ENCODE measurements around the gene DYNLL1. TPM values are rescaled to one million over a fixed set of nuclear protein-coding genes. Genes with fewer than 3 reads are reported as not detected.

The DYNLL1 gene
- total RNA-seq, 1 experiment from 2014 or later, result 618 TPM

DNA sequence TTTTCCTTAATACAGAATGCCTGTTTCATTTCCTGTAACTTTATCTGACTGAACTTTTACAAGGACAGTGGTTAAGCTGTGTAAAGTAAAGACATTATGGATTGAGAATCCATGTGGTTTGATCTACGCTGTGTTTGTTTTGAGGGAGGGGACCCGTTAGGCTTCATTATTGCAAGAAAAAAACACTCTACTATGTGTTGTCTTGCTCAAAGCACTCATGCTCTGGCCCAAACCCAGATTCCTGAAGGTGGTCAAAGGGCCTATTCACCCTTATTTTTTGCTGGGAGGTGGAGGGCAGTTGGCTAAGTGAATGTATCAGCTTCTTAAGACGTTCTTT lies 50.1 kb downstream of the DYNLL1 start:
- Histone ChIP-seq H3K27ac (ENCODE audit: insufficient read length, low read depth, low read length) (no peak overlapping the region), H2BK5ac (ENCODE audit: insufficient read length, low read length) (no peak overlapping the region), H2BK120ac (ENCODE audit: low read depth, low read length, poor library complexity, severe bottlenecking) (no peak overlapping the region), H2BK15ac (ENCODE audit: low read depth, low read length) (no peak overlapping the region), H4K5ac (ENCODE audit: insufficient read length, low read depth, low read length) (no peak overlapping the region), H2BK12ac (ENCODE audit: insufficient read length, low read depth, low read length) (no peak overlapping the region), H4K91ac (ENCODE audit: insufficient read length, low read depth, low read length) (no peak overlapping the region), H3K79me1 (ENCODE audit: insufficient read depth, low read depth, low read length, poor library complexity, severe bottlenecking) (peaks cover 13% of the 10 kb centered on the region), H3K27me3 (ENCODE audit: insufficient read depth, low read length) (no peaks in the 10 kb centered on the region), H2AFZ (ENCODE audit: low read length) (no peak overlapping the region), H3K23ac (ENCODE audit: insufficient read length, low read depth, low read length) (no peak overlapping the region), H3K14ac (ENCODE audit: insufficient read depth, low read length) (no peak overlapping the region), H3K9me3 (ENCODE audit: control insufficient read depth, low read depth, low read length) (no peaks in the 10 kb centered on the region), H3K4me1 (ENCODE audit: insufficient read depth, low read length) (no peaks in the 10 kb centered on the region), H2BK20ac (ENCODE audit: low read depth, low read length, poor library complexity, severe bottlenecking) (no peak overlapping the region), H3K79me2 (ENCODE audit: insufficient read depth, low read length) (peaks cover 7% of the 10 kb centered on the region; the same call in 1 of the 2 replicates), H3K56ac (ENCODE audit: insufficient read length, low read depth, low read length) (no peak overlapping the region), H2AK5ac (ENCODE audit: insufficient read length, low read length) (no peak overlapping the region), H4K8ac (replicated peaks; ENCODE audit: insufficient read length, low read depth, low read length) (no peak overlapping the region), H4K20me1 (ENCODE audit: control insufficient read depth, insufficient read depth, insufficient read length) (no peaks in the 10 kb centered on the region), H3T11ph (ENCODE audit: low read length) (no peak overlapping the region), H3K23me2 (ENCODE audit: insufficient read length, low read depth, low read length, poor library complexity, severe bottlenecking) (no peaks in the 10 kb centered on the region), H3K4me2 (ENCODE audit: insufficient read depth, insufficient read length, low read length) (no peak overlapping the region), H3K9ac (ENCODE audit: extremely low read depth, insufficient read length, low read length) (no peak overlapping the region), H3K4ac (ENCODE audit: low read depth, low read length) (no peak overlapping the region), H3K18ac (ENCODE audit: insufficient read length, low read depth, low read length) (no peak overlapping the region)
- Mint-ChIP-seq H3K9me3 (no peaks in the 10 kb centered on the region), H3K4me1 (no peaks in the 10 kb centered on the region; a peak in 1 of 4 replicates), H3K27ac (peak overlapping the region in 1 of 3 experiments; percentile 43; a peak in 1 of 7 replicates), H3K27me3 (ENCODE audit: low read depth) (no peaks in the 10 kb centered on the region), H3K36me3 (ENCODE audit: insufficient read depth in 1 of 3, low read depth in 3 of 3) (peaks cover 3 to 17% (median 9%) of the 10 kb centered on the region in 3 experiments; a peak in 5 of 7 replicates), H3K4me3 (no peak overlapping the region)
- DNase-seq, result no peak
- TF ChIP-seq, protein P1, sequence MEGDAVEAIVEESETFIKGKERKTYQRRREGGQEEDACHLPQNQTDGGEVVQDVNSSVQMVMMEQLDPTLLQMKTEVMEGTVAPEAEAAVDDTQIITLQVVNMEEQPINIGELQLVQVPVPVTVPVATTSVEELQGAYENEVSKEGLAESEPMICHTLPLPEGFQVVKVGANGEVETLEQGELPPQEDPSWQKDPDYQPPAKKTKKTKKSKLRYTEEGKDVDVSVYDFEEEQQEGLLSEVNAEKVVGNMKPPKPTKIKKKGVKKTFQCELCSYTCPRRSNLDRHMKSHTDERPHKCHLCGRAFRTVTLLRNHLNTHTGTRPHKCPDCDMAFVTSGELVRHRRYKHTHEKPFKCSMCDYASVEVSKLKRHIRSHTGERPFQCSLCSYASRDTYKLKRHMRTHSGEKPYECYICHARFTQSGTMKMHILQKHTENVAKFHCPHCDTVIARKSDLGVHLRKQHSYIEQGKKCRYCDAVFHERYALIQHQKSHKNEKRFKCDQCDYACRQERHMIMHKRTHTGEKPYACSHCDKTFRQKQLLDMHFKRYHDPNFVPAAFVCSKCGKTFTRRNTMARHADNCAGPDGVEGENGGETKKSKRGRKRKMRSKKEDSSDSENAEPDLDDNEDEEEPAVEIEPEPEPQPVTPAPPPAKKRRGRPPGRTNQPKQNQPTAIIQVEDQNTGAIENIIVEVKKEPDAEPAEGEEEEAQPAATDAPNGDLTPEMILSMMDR (conservative IDR thresholded peaks at IDR 0.05), result no peak
- WGBS (ENCODE audit: extremely low coverage, insufficient read length, low lambda C conversion rate), result no CpG with 5 or more reads among the region's 3 CpGs

Other genes with a start within 250 kb of the DYNLL1 start
- 88.9 and 92.8 TPM in 2 replicates for gene PXN, start 230.4 kb upstream of the DYNLL1 start, total RNA-seq (2021)
- 2,441 and 2,702 TPM in 2 replicates for gene RNU4-2, start 204.2 kb upstream of the DYNLL1 start, total RNA-seq (2021)
- gene RNU4-1, start 202.9 kb upstream of the DYNLL1 start, total RNA-seq (2021), result 3,262 and 3,277 TPM in 2 replicates
- gene SIRT4, start 193.8 kb upstream of the DYNLL1 start, total RNA-seq (2021), result 1.4 and 2.1 TPM in 2 replicates
- not detected in 2 replicates for gene PLA2G1B, start 168.3 kb upstream of the DYNLL1 start, total RNA-seq (2021)
- gene MSI1, start 126.9 kb upstream of the DYNLL1 start, total RNA-seq (2021), result 91.5 and 93.2 TPM in 2 replicates
- 415 and 425 TPM in 2 replicates for gene COX6A1, start 58.0 kb upstream of the DYNLL1 start, total RNA-seq (2021)
- 70.4 and 77.9 TPM in 2 replicates for gene TRIAP1, start 49.7 kb upstream of the DYNLL1 start, total RNA-seq (2021)
- gene GATC, start 49.7 kb upstream of the DYNLL1 start, total RNA-seq (2021), result 25.9 and 38.5 TPM in 2 replicates
- 302 and 306 TPM in 2 replicates for gene SRSF9, start 26.4 kb upstream of the DYNLL1 start, total RNA-seq (2021)
- 31.3 and 34.8 TPM in 2 replicates for gene COQ5, start 33.0 kb downstream of the DYNLL1 start, total RNA-seq (2021)
- 153 and 157 TPM in 2 replicates for gene RNF10, start 38.2 kb downstream of the DYNLL1 start, total RNA-seq (2021)
- gene POP5, start 85.3 kb downstream of the DYNLL1 start, total RNA-seq (2021), result 64.0 and 65.8 TPM in 2 replicates
- gene CABP1, start 144.5 kb downstream of the DYNLL1 start, total RNA-seq (2021), result 3.0 and 3.1 TPM in 2 replicates
- 181 TPM in 2 replicates for gene MLEC, start 191.0 kb downstream of the DYNLL1 start, total RNA-seq (2021)
- 51.5 and 53.5 TPM in 2 replicates for gene UNC119B, start 214.3 kb downstream of the DYNLL1 start, total RNA-seq (2021)
- gene ACADS, start 229.7 kb downstream of the DYNLL1 start, total RNA-seq (2021), result 8.3 and 9.5 TPM in 2 replicates